NCI-H2081 treated with DMSO at 0.1 percent for 48 hours (cell line): ENCODE measurements around the gene FARS2.
A peak's percentile ranks its signal among the peaks of the same experiment; 100 is the strongest.
"Not testable (repeated sequence)": the region's sequence is repeated elsewhere in the genome, so short reads cannot be mapped to it uniquely, and the experiment has no call there.

ENCODE experiments used
- DNase-seq: peaks from one replicate; lab custom pipeline; 2025; lab: John Stamatoyannopoulos, UW

The FARS2 gene

DNA sequence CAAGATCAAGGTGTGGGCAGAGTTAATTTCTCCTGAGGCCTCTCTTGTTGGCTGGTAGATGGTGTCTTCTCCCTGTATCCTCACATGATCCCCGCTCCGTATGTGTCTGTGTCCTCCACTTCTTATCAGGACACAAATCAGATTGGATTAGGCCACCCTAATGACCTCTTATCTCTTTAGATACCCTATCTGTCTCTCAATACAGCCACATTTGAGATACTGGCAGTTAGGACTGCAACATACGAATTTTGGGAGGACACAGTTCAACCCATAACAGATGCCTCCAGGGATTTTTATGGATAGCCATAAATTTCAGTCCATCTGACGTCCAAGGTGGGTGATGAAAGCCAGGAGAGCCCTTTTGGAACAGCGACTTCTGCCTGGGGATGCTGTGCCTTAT is 376.4 kb downstream of the FARS2 start:
- no peak for DNase-seq

DNA sequence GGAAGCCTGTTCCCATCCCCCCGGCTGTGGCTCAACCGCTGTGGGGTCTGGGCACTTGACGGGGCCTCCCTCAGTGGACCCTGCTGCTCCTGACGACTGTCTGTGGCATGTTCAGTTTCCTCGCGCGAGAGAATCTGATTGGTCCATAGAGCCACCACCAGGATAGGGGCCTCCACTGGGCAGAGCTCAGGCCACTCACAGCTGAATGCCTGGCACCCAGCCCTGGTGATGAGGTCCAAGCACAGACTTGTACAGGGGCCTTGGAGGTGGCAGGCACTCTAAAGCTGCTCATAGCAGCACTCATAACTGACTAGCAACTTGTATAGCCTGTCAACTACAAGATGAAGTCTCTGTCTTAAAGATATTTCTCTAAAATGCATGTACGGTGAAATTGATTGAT is 377.4 kb downstream of the FARS2 start:
- DNase-seq, result no peak

DNA sequence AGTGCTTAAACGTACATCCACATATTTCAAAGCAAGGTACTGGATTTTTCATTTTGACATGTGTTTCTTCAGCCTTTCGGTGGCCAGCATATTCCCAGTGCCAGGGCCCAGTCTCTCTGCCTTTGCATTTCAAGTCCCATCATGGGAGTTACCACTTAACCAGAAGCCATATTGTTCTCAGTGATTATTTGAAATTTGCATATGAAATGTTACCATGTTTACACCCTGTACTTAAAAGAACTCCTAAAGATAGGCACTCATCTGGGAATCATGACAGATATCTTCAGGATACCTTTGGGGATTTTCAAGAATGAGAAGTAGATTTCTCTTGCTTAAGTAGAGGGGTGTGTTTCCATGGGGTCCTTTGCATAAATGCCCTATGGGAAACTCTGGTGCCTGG is 377.9 kb downstream of the FARS2 start:
- DNase-seq, result no peak

DNA sequence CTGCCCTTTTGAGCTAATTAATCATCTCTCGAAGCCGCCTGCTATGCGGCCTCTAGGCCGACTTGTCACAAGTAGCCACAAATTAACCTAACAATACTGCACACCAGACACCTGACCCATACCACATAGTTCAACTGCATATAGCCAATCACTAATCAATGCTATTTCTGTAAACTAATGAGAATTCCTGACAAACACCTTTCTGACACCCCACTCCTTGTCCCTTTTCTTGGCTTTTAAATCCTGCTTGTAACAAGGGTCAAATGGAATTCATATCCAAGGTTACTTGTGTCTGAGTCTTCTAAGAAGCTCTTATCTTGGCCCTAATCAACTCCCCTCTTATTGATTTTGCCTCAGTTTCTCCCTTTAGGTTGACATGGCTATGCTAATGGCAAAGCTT is 379.3 kb downstream of the FARS2 start:
- no peak for DNase-seq

DNA sequence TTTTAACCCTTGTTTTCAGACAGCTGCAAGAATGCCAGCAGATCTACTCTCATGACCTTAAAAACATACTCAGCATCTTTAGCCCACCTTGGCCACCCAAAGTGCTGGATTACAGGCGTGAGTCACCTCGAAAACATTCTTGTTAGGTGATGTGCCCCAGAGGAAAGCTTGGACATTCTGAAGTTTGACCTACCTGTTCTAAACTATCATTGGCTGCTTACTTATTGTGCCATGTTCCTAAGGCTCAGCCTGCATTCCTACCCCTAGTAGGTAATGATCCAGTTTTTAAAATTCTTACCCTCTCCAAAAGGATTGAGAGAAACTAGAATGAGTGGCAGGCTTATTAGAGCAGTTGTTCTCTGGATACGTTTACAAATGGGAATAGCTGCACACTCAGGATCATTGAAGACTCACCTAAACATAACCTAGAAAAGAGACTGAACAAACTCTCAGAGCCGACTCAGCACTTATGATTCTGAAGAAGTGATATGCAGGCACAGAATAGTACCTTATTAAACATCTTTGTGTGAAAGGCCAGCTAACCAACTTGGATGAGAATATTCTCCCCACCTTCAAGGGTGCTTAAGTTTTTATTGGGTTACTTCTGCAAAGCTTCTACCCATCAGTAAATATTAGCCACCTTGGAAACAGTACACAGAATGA is 383.3 kb downstream of the FARS2 start:
- DNase-seq, result no peak

DNA sequence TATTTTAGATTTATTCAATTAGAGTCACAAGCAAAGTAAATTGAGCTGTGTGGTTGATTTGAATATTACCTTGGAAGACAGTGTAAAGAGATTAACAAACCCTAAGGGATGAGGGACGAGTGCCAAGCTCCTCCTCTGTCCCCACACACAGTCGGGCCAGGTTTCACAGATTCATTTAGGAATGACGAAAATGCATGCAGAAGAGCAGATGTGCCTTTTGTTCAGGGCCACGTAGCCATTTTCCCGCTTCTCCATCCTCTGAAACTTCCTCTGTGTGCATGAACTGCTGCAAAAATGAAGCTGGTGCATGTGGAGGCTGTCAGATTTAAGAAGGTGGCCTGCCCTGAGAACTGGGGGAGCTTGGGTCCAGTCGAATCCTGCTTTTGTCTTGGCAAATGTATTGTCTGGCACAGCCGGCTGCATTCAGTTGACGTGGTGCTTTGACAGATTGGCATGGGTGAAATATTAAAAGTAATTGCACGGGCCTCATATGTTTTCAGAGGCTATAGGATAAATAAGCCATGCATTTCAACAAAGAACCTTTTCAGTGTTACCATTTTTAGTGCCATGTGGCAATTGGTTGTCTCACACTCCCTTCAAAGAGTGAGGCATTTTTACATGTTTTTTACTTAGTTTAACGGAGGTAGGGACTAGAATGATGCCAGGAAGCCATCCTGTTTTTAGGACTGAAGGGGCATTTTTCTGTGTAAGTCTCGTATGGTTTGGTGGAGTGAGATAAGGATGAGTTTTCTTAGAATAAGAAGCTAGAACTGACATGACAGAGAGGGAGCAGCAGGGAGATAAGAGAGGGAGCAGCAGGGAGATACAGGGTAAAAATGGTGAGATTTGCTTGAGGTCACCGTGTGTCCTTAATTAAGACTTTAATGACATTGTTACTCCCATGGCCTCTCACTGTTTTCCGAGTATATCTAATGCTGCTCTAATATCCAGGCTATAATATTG is 384.3 kb downstream of the FARS2 start:
- peak; percentile 51 for DNase-seq

DNA sequence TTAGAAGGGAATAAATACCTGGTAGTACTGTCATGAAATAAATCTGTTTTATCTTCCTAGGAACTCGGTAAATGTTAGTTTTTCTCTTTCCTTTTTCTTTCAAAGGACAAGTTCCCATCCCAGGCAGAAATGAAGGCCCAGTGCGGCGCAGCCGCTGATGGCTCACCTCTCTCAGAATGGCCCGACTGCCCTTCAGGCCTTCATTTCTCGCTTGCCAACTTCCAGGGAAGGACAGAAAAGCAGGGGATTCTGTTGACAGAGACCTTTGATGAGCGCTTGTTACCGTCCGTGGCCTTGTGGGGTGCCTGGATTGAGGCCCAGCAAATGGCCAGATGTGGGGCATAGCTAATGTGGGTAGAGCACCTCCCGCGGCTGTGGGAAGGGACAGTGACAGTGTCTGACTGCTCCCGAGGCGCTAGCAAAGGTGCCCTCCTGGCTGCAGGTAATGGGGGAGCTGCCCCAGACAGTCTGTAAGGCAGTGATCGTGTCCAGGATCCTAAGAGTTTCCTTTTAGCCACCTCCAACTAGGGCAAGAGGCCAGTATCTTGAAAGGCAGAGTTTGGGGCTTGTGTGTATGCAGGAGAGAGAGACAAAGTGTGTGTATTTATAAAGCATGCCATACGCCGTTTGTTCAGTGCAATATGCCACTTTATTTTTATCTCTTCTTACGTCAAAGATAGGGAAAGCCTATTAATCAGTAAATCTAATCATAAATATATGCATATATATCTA is 391.3 kb downstream of the FARS2 start:
- DNase-seq, result no peak

DNA sequence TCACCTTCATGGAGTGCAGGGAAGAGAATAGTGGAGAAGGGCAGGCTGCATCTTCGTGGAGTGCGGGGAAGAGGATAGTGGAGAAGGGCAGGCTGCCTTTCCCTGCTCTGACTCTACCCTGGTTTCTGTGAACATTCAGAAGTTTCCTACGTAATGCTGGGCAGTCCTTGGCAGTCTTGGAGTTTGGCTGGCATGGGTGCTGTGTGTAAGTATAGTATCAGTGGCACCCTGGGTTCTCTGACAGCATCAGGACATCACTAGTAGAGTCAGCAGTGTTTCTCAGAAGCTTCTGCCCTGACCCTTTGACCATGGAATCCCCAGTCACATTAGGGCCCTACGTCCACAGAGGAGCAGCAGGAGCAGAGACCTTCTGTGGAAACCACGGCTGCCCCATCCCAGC is 392.5 kb downstream of the FARS2 start:
- no peak for DNase-seq

DNA sequence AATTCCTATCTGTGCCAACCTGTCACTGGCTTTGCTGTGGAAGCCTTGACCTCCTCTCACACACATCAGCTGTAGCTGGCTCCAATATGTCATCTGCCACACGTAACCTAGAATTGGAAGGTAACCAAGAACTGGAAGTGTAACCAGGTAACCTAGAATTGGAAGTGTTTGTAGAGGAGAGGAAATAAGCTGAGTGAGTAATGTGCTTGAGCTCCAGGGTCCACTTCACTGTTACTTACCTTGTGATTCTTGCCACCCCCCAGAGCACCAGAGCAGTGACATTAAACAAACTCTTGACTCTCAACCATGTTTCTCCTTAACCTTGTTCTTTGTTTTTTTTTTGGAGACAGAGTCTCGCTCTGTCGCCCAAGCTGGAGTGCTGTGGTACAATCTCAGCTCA is 394.9 kb downstream of the FARS2 start:
- no peak for DNase-seq

DNA sequence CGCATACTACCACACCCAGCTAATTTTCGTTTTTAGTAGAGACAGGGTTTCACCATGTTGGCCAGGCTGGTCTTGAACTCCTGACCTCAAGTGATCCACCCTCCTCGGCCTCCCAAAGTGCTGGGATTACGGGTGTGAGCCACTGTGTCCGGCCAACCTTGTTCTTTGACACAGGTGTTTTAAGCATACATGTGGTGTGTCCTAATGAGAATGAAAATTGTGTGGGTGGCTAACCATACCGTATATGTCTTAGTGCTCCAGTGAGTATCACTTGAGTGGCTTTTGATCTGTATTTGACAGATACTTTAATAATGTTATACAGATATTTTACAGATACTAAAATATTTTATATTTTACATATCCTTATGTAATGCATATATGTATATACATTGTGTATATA is 395.4 kb downstream of the FARS2 start:
- DNase-seq, result not testable (repeated sequence)

DNA sequence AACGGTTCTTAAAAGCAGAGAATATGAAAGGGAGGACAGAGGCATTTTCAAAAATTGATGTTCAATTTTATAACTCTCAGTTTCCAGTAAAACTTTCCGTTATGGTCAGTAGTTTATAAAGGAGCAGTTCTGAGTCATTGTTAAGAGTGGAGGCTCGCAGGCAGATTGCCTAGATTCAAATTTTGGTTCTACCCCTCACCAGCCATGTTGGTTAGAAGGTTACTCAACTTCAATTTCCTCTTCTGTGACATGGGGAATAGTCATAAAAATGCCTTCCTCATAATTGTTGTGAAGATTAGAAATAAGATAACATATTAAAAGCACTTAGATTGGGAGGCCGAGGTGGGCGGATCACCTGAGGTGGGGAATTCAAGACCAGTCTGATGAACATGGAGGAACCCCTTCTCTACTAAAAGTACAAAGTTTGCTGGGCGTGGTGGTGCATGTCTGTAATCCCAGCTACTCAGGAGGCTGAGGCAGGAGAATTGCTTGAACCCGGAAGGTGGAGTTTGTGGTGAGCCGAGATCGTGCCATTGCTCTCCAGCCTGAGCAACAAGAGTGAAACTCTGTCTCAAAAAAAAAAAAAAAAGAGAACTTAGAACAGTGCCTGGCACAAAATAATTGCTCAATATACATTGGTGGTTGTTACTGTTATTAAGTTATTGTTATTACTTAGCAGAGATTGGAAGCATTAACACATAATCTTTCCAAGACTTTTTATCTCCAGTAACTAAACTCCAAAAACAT is 396.5 kb downstream of the FARS2 start:
- no peak for DNase-seq

DNA sequence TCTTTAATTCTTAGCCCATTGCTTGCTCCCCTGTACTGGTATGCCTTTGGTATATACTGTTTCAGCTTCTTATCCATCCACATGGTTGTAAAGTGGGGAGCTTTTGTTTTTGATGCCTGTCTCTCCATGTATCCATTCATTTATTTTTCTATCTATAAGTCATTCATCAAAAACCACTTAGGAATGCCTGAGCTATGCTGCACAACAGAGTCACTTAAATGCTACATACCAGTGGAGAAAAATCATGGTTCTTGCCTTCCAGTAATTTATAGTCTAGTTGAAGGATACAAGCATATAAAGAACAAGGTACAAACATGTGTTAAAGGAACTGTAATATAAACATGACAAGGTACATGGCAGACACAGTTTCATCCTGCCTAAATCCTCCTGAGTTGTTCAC is 398.2 kb downstream of the FARS2 start:
- no peak for DNase-seq

DNA sequence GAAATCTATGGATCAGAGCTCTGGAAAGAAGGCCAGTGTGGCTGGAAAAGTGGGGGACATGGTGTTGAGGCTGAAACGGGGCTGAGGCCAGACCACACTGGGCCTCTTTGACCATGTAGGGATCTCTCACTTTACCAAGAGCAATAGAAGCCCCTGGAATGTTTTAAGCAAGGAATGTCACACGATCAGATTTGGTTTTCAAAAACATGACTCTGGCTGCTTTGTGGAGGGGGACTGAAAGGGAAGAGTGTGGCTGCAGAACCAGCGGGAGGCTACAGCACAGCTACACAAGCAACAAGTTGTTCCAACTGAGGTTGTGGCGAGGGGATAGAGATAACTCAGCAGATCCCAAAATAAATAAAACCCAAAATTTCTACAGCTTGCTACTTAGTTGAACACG is 399.5 kb downstream of the FARS2 start:
- DNase-seq, result no peak

DNA sequence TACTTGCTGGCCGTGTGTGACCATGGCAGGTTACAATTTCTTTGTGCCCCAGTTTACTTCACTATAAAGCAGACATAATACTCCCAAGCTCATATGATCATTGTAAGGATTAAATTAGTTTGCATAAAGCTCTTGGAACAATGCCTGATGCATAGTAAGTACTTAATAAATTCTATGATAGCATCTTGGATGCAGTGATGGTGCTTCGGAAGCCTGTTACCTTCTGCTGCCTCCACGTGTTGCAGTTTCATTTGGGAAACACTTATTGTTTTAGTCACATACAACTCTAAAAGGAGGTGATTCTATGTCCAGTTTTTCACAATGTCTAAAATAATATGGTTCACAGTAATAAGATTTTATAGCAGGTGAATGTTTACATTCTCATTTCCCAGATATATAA is 401.5 kb downstream of the FARS2 start:
- no peak for DNase-seq

DNA sequence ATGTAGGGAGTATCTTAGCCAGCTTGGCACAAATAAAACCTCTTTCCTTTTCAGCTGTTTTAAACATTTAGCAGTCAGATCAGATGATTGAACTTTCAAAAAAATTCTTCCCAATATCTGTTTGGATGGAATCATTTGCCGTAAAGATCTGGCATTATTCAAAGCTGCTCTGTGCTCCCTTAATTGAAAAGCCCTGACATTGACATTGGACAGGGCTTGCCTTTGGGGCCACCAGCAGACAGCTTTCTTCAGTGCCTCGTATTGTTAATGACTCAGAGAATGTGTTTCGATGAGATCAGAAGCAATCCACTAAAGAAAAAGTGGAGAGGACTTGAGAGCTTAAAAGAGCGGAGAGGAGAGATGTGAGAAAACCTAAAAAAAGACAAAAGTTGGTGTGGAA is 401.9 kb downstream of the FARS2 start:
- no peak for DNase-seq

DNA sequence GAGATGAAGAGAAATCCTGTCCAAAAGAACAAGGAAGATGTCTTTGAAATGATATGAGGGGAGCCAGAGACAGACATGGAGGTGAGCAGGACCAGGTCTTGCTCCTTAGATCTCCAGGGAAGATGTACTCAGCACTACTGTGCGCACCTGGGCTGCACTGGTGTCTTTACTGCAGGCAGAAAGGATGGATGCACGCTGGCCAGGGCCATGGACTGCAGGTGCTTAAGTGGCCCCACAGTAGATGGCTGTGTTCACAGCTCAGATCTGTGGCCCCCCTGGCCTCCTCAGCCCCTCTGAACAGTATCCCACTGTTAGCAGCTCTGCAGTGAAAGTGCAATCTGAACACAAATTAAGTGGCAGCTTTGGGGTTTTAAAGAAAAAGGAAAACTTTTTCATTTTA is 402.4 kb downstream of the FARS2 start:
- no peak for DNase-seq

DNA sequence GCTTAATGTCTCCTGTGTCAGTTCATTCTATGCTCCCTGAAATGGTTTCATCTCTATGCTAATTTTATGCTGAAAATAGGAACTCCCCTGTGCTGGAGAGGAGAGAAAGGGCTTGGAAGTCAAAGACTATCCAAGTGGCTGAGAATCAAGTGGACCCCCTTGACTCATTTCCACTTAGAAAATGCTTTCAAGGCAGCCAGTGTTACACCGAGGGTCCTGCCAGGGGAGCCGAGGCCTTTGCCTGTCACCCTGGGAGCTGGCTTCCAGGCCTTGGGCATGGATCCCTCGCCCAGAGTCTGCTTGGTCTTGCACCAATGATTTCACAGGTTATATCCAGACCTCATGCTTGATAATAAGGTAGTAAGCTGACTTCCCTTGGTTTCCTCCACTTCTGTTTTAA is 402.8 kb downstream of the FARS2 start:
- DNase-seq, result no peak

DNA sequence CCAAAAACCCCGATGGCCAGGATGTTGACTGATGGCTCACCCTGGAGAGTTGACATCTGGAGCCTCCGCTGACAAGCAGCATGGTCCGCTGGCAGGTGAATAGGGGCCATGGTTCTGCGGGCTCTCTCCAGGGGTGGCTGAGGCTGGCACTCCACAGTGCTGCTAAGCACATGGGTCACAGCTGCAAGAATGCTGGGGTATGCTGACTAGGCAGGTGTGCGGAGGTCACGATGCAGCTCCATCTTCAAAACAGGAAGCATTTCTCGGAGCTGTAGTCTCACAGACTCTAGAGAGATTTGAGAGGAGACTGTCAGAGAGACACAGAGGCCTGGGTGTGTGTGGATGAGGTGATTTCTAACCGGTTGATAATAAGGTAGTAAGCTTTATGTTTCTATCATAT is 403.9 kb downstream of the FARS2 start:
- DNase-seq, result no peak

DNA sequence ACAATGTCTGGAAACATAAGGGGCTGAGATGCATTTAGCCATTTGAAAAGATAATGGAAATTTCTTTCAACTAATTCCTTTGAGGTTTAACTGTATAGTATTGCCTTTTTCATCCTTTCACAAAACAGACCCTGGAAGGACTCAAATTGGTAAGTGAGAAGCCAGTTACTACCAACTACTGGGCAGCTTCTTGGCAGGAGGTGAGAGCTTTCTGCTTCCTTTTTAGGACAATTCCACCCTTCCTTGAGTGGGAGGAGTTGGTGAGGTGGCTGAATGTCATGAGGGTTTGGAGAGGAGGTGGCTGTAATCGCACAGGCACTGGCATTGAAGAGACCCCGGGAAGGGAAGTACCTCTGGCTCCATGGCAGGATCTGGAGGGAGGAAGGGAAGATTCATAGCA is 404.4 kb downstream of the FARS2 start:
- no peak for DNase-seq

DNA sequence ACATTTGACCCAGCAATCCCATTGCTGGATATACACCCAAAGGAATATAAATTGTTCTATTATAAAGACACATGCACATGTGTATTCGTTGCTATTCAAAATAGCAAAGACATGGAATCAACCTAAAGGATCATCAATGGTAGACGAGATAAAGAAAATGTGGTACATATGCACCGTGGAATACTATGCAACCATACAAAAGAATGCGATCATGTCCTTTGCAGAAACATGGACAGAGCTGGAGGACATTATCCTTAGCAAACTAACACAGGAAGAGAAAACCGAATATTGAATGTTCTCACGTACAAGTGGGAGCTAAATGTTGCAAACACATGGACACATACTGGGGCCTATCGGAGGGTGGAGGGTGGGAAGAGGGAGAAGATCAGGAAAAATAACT is 405.4 kb downstream of the FARS2 start:
- no peak for DNase-seq

DNA sequence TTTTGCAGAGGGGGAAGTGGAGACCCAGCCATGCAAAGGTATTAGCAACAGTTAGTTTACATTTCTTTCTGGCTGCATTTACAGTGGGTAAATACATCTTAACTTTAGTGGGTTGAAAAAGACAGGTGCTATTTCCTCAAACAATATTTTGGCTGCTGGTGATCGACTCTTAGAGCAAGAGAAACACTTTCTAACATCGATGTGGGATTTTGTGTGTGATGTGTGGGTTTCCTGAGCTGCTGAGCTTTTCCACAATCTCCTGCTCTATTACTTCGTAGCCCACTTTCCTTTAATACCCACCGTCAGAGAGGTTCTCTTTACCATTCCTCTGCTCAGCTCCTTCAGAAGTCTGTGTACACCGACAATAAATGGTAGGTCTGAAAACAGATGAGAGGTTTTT is 406.4 kb downstream of the FARS2 start:
- no peak for DNase-seq

DNA sequence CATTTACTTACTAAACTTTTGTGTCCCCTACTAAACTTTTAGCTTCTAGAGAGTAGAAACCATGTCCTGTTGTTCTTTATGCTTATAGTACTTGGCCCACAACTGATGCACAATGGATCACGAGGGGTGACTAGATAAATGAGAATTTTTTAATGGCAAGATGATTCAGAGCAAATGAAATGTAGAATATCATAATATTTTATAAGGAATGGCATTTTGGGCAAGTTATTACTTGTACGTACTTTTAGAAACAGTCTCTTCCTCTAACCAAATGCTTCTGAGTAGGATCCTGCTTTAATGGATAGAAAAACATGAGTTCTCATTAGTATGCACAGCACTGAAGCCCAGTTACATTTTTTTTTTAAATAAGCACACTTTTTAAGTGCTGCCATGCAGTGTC is 409.1 kb downstream of the FARS2 start:
- DNase-seq, result no peak
